ENCODE results near the gene DAB2IP. TPM values are rescaled to one million over a fixed set of nuclear protein-coding genes. Genes with fewer than 3 reads are reported as not detected.

The DAB2IP gene
- total RNA-seq, 2 donors from 2014 or later, result 38.0 to 47.0 TPM

- Histone ChIP-seq H3K9me3 (no peaks in the 10 kb centered on the region), H3K4me3 (no peak overlapping the region), H3K27ac (peak overlapping the region in 1 of 2 donors; percentile 96), H3K27me3 (no peaks in the 10 kb centered on the region), H3K4me1 (peaks cover 0 to 98% of the 10 kb centered on the region in 2 donors), H3K36me3 (no peaks in the 10 kb centered on the region)
- no peak for DNase-seq (ENCODE audit: low spot score)
- TF ChIP-seq CTCF (IDR thresholded peaks at IDR 0.05), result no peak
Measured at GRCh38 chr9:121746866-121747265, 95.4 kb downstream of the DAB2IP start.

- peak overlapping the region; percentile 78 to 81 for H3K27ac ChIP-seq
- H3K27me3 ChIP-seq, result no peaks in the 10 kb centered on the region
- H3K9me3 ChIP-seq, result no peaks in the 10 kb centered on the region
- peaks cover 0 to 98% of the 10 kb centered on the region in 2 donors for H3K4me1 ChIP-seq
- peak; percentile 76 for DNase-seq (ENCODE audit: low spot score)
- H3K36me3 ChIP-seq, result no peaks in the 10 kb centered on the region
- no peak for TF ChIP-seq CTCF (IDR thresholded peaks at IDR 0.05)
- no peak overlapping the region for H3K4me3 ChIP-seq
Measured at GRCh38 chr9:121748074-121748473, 96.6 kb downstream of the DAB2IP start.

GRCh38 chr9:121748727-121749423, 97.4 kb downstream of the DAB2IP start:
- TF ChIP-seq CTCF (IDR thresholded peaks at IDR 0.05), result peak in 1 of 2 donors; percentile 23
- H3K4me1 ChIP-seq, result peaks cover 0 to 100% of the 10 kb centered on the region in 2 donors
- H3K4me3 ChIP-seq, result no peak overlapping the region
- no peak for DNase-seq (ENCODE audit: low spot score)
- no peaks in the 10 kb centered on the region for H3K36me3 ChIP-seq
- H3K27ac ChIP-seq, result peak overlapping the region; percentile 78 to 81
- no peaks in the 10 kb centered on the region for H3K27me3 ChIP-seq
- H3K9me3 ChIP-seq, result no peaks in the 10 kb centered on the region

GRCh38 chr9:121749614-121750013, 98.2 kb downstream of the DAB2IP start:
- DNase-seq (ENCODE audit: low spot score), result no peak
- Histone ChIP-seq H3K27ac (peak overlapping the region; percentile 78 to 81), H3K9me3 (no peaks in the 10 kb centered on the region), H3K36me3 (no peaks in the 10 kb centered on the region), H3K4me1 (peaks cover 0 to 100% of the 10 kb centered on the region in 2 donors), H3K27me3 (no peaks in the 10 kb centered on the region), H3K4me3 (no peak overlapping the region)
- TF ChIP-seq CTCF (IDR thresholded peaks at IDR 0.05), result no peak

- H3K4me3 ChIP-seq, result no peak overlapping the region
- no peak for TF ChIP-seq CTCF (IDR thresholded peaks at IDR 0.05)
- peaks cover 0 to 100% of the 10 kb centered on the region in 2 donors for H3K4me1 ChIP-seq
- peak overlapping the region; percentile 78 to 81 for H3K27ac ChIP-seq
- H3K36me3 ChIP-seq, result no peaks in the 10 kb centered on the region
- H3K9me3 ChIP-seq, result no peaks in the 10 kb centered on the region
- no peak for DNase-seq (ENCODE audit: low spot score)
- no peaks in the 10 kb centered on the region for H3K27me3 ChIP-seq
Measured at GRCh38 chr9:121750259-121750714, 98.9 kb downstream of the DAB2IP start.

All from right atrium auricular region (tissue), 2 donors.